IMR-90 (cell line): Measurements from ENCODE around the gene CTDP1. TPM values are rescaled to one million over a fixed set of nuclear protein-coding genes. Genes with fewer than 3 reads are reported as not detected.

ENCODE experiments used
- ATAC-seq: fragments of 200-7000 bp; cut with Tn5 transposase; 2 replicates; pipeline ENCODE4 v1.9.1; 2020; ENCODE audit warnings: low read depth, mild to moderate bottlenecking, moderate library complexity
- BruUV-seq: library from RNA; stranded (reverse); fragments of 400-500 nt; replicated peaks from 2 replicates; lab custom pipeline; 2021; lab: Mats Ljungman, UMichigan
- CTCF ChIA-PET: fragments of 300-600 bp; formaldehyde crosslinking; extraction: SDS; loops from one replicate; lab custom pipeline; 2021; ENCODE audit warnings: antibody characterized with exemption; lab: Yijun Ruan, JAX
- POLR2A ChIA-PET: fragments of 300-600 bp; sonication (Branson Sonifier 250); formaldehyde crosslinking; loops from one replicate; lab custom pipeline; 2022; ENCODE audit warnings: antibody characterized with exemption; ENCODE audit not compliant: unreplicated experiment; lab: Charles Lee
- DNase-seq: peaks from one replicate; pipeline ENCODE4 v3.0.0; 2013
- H2AFZ ChIP-seq: replicated peaks from 2 replicates; pipeline ENCODE3; 2013; ENCODE audit warnings: low read length, mild to moderate bottlenecking; ENCODE audit not compliant: poor library complexity
- H2AK5ac ChIP-seq: 2 replicates; pipeline ENCODE4 v1.6.1; 2013; ENCODE audit warnings: low read depth, low read length, inconsistent platforms
- H2AK9ac ChIP-seq: replicated peaks from 2 replicates; pipeline ENCODE3; 2013; ENCODE audit warnings: mild to moderate bottlenecking, low read depth, low read length, moderate library complexity; ENCODE audit not compliant: poor library complexity
- H2BK120ac ChIP-seq: 2 replicates; pipeline ENCODE4 v1.6.1; 2013; ENCODE audit warnings: low read depth, low read length, inconsistent platforms
- H2BK15ac ChIP-seq: 3 replicates; pipeline ENCODE4 v1.6.1; 2013; ENCODE audit warnings: low read depth, low read length, inconsistent platforms
- H2BK20ac ChIP-seq: 2 replicates; pipeline ENCODE4 v1.6.1; 2013; ENCODE audit warnings: low read depth, mild to moderate bottlenecking, inconsistent platforms, low read length, moderate library complexity
- H2BK5ac ChIP-seq: 2 replicates; pipeline ENCODE4 v1.6.1; 2013; ENCODE audit warnings: mild to moderate bottlenecking, low read depth, low read length, inconsistent platforms; ENCODE audit not compliant: poor library complexity, severe bottlenecking
- H3K14ac ChIP-seq: replicated peaks from 2 replicates; pipeline ENCODE4 v1.6.1; 2013; ENCODE audit warnings: low read depth, low read length, inconsistent platforms
- H3K18ac ChIP-seq: 2 replicates; pipeline ENCODE4 v1.6.1; 2013; ENCODE audit warnings: low read depth, low read length, control low read depth
- H3K23ac ChIP-seq: 2 replicates; pipeline ENCODE4 v1.6.1; 2013; ENCODE audit warnings: low read depth, low read length, inconsistent platforms
- H3K27ac ChIP-seq: 2 replicates; pipeline ENCODE4 v1.5.1; 2013; ENCODE audit warnings: mild to moderate bottlenecking, control low read depth, low read length; ENCODE audit not compliant: insufficient read depth
- H3K27me3 ChIP-seq: 2 replicates; pipeline ENCODE4 v1.6.1; 2013; ENCODE audit warnings: low read length; ENCODE audit not compliant: control insufficient read depth, insufficient read depth
- H3K36me3 ChIP-seq: 2 replicates; pipeline ENCODE4 v1.6.1; 2013; ENCODE audit warnings: low read length, mixed read lengths; ENCODE audit not compliant: control insufficient read depth, insufficient read depth
- H3K4ac ChIP-seq: 2 replicates; pipeline ENCODE4 v1.6.1; 2013; ENCODE audit warnings: low read depth, low read length, inconsistent platforms
- H3K4me1 ChIP-seq: 2 replicates; pipeline ENCODE4 v1.6.1; 2013; ENCODE audit warnings: low read length, mixed read lengths; ENCODE audit not compliant: control insufficient read depth, insufficient read depth
- H3K4me2 ChIP-seq: 2 replicates; pipeline ENCODE4 v1.6.1; 2013; ENCODE audit warnings: low read depth, mild to moderate bottlenecking, control low read depth, low read length, moderate library complexity
- H3K4me3 ChIP-seq: 2 replicates; pipeline ENCODE4 v1.5.1; 2013; ENCODE audit warnings: low read depth, mild to moderate bottlenecking, control low read depth, low read length, moderate library complexity; ENCODE audit not compliant: insufficient read depth
- H3K56ac ChIP-seq: 2 replicates; pipeline ENCODE4 v1.6.1; 2013; ENCODE audit warnings: low read length, inconsistent platforms; ENCODE audit not compliant: insufficient read depth; ENCODE audit errors: extremely low read depth
- H3K79me1 ChIP-seq, 2 experiments: 2 replicates each; pipeline ENCODE4 v1.6.1; 2013; ENCODE audit warnings: low read length in 2 of 2, inconsistent platforms in 1 of 2, low read depth in 1 of 2
- H3K9ac ChIP-seq: 2 replicates; pipeline ENCODE4 v1.6.1; 2013; ENCODE audit warnings: low read depth, low read length, control low read depth
- H3K9me1 ChIP-seq: 2 replicates; pipeline ENCODE4 v1.6.1; 2013; ENCODE audit warnings: low read length, inconsistent platforms; ENCODE audit not compliant: insufficient read depth
- H3K9me3 ChIP-seq: 2 replicates; pipeline ENCODE4 v1.6.1; 2013; ENCODE audit warnings: low read length; ENCODE audit not compliant: control insufficient read depth, insufficient read depth
- H4K20me1 ChIP-seq: 2 replicates; pipeline ENCODE4 v1.6.1; 2013; ENCODE audit warnings: low read length, inconsistent platforms; ENCODE audit not compliant: insufficient read depth
- H4K5ac ChIP-seq: 2 replicates; pipeline ENCODE4 v1.6.1; 2013; ENCODE audit warnings: mild to moderate bottlenecking, low read depth, low read length, control low read depth
- H4K8ac ChIP-seq, 2 experiments: 2 replicates each; pipeline ENCODE4 v1.6.1; 2013; ENCODE audit warnings: low read depth in 2 of 2, low read length in 2 of 2, control low read depth in 1 of 2, inconsistent platforms in 1 of 2
- H4K91ac ChIP-seq: 2 replicates; pipeline ENCODE4 v1.6.1; 2013; ENCODE audit warnings: low read depth, low read length, inconsistent platforms; ENCODE audit not compliant: insufficient read depth
- CEBPB ChIP-seq: IDR thresholded peaks from 2 replicates; pipeline ENCODE4 v1.6.1; 2012; ENCODE audit warnings: low read depth, low read length, improper control_type of control experiment
- MAFK ChIP-seq: IDR thresholded peaks from 2 replicates; pipeline ENCODE4 v1.6.1; 2012; ENCODE audit warnings: low read depth, low read length, improper control_type of control experiment
- MAZ ChIP-seq: IDR thresholded peaks from 2 replicates; pipeline ENCODE4 v1.6.1; 2012; ENCODE audit warnings: low read depth, mild to moderate bottlenecking, low read length, improper control_type of control experiment, moderate library complexity, borderline replicate concordance
- RAD21 ChIP-seq: IDR thresholded peaks from 2 replicates; pipeline ENCODE4 v1.6.1; 2012; ENCODE audit warnings: low read length, improper control_type of control experiment
- SMC3 ChIP-seq: fragments of 150-350 bp; IDR thresholded peaks from 2 replicates; pipeline ENCODE4 v1.6.1; 2016; ENCODE audit warnings: low read depth, mild to moderate bottlenecking, antibody characterized with exemption, low read length, moderate library complexity
- WGBS, 2 experiments: methylation state at CpG; one replicate each; pipeline versions ENCODE4 v1.1.5 to v1.1.7; 2013; ENCODE audit warnings: missing lambda C conversion rate in 2 of 2; ENCODE audit not compliant: insufficient read length in 1 of 2; ENCODE audit errors: extremely low coverage in 2 of 2; 5-methylcytosine and 5-hydroxymethylcytosine counted together
- dilution Hi-C: fragments of 300-500 bp; cut with HindIII; formaldehyde crosslinking; loops from one replicate; pipeline ENCODE4 v1.14.3; 2018; ENCODE audit warnings: low sequenced_read_pairs; ENCODE audit not compliant: unreplicated experiment
- in situ Hi-C: fragments of 300-500 bp; cut with MboI; formaldehyde crosslinking; loops from 3 replicates; pipeline ENCODE4 v1.14.3; 2019; ENCODE audit warnings: low sequenced_read_pairs, inconsistent platforms, mixed read lengths
- intact Hi-C: fragments of 100-400 bp; cut with micrococcal nuclease; formaldehyde crosslinking; loops from 2 replicates; pipeline ENCODE4 v1.10.0; 2022
- polyA plus RNA-seq, 3 experiments: library from polyadenylated mRNA; depleted of rRNA; stranded (reverse); fragments of >200 nt; gene quantifications; 2 replicates each; pipeline ENCODE4 v1.2.3, GENCODE V29; 2012; ENCODE audit warnings: low replicate concordance in 1 of 3
- total RNA-seq: library from RNA; depleted of rRNA; stranded (reverse); fragments of >200 nt; gene quantifications from 2 replicates; pipeline ENCODE4 v1.2.3, GENCODE V29; 2012

The CTDP1 gene
- total and polyA plus RNA-seq, 2 of the 4 experiments (the other 2 are of a cell fraction): 13.4 to 17.6 TPM

GRCh38 chr18:79705272-79705671 is 25.7 kb downstream of the CTDP1 start:
- no peak for DNase-seq
- Histone ChIP-seq H2BK15ac (no peak overlapping the region), H3K4me1 (no peaks in the 10 kb centered on the region), H3K4ac (no peak overlapping the region), H3K9me1 (0 out of 2 replicates have a peak, but pooled peaks cover 11% of the 10 kb centered on the region), H2AFZ (no peak overlapping the region), H3K4me3 (no peak overlapping the region), H2AK9ac (no peak overlapping the region), H3K27me3 (no peaks in the 10 kb centered on the region), H2BK120ac (no peak overlapping the region), H4K5ac (no peak overlapping the region), H3K18ac (no peak overlapping the region), H4K20me1 (peaks cover 13% of the 10 kb centered on the region), H3K79me1 (peaks cover 21 to 60% of the 10 kb centered on the region in 2 experiments), H2BK20ac (no peak overlapping the region), H3K4me2 (no peak overlapping the region), H3K23ac (no peak overlapping the region), H3K9ac (no peak overlapping the region), H3K36me3 (peaks cover 57% of the 10 kb centered on the region), H4K8ac (no peak overlapping the region), H2AK5ac (no peak overlapping the region), H2BK5ac (no peak overlapping the region), H3K56ac (no peak overlapping the region), H3K9me3 (no peaks in the 10 kb centered on the region), H3K14ac (no peak overlapping the region), H3K27ac (no peak overlapping the region), H4K91ac (no peak overlapping the region)
- WGBS, 2 experiments: 99% methylated on average over 18 of the region's 28 CpGs; no CpG with 5 or more reads in 1 of the 2 experiments
- BruUV-seq: no TSS peak
- in situ Hi-C loops: no loop called here
- dilution Hi-C loops: no loop called here
- ChIA-PET POLR2A (no interaction called here), CTCF (no interaction called here)
- ATAC-seq: no peak
- intact Hi-C loops: no loop called here
- no peak for TF ChIP-seq RAD21
- no peak for TF ChIP-seq SMC3
- no peak for TF ChIP-seq MAFK
- TF ChIP-seq CEBPB: no peak
- TF ChIP-seq MAZ: no peak
